Small intestine (tissue), 16 donors: ENCODE measurements around the gene FILIP1L. TPM values are rescaled to one million over a fixed set of nuclear protein-coding genes. Genes with fewer than 3 reads are reported as not detected.
A peak's percentile ranks its signal among the peaks of the same experiment; 100 is the strongest.

ENCODE experiments used
- DNase-seq, 2 donors: peaks; one replicate each; pipeline versions ENCODE4 v3.0.0 to v3.0.0-alpha.2; 2013
- FAIRE-seq: peaks from 2 replicates; lab custom pipeline; 2012; peaks lifted over from hg19 to GRCh38; lab: Jason Lieb, UNC
- H3K27ac ChIP-seq, 3 donors: one replicate each; pipeline ENCODE4 v1.5.1; 2013; ENCODE audit warnings: low read length in 2 of 3, mild to moderate bottlenecking in 2 of 3, control low read depth in 1 of 3, inconsistent platforms in 1 of 3, low read depth in 1 of 3, moderate library complexity in 1 of 3
- H3K27me3 ChIP-seq, 3 donors: one replicate each; pipeline ENCODE4 v1.6.1; 2013; ENCODE audit warnings: low read length in 3 of 3, inconsistent platforms in 1 of 3; ENCODE audit not compliant: control insufficient read depth in 3 of 3, insufficient read depth in 3 of 3
- H3K36me3 ChIP-seq, 3 donors: one replicate each; pipeline ENCODE4 v1.6.1; 2013; ENCODE audit warnings: low read length in 3 of 3, inconsistent platforms in 1 of 3, low read depth in 1 of 3, mild to moderate bottlenecking in 1 of 3, moderate library complexity in 1 of 3; ENCODE audit not compliant: control insufficient read depth in 3 of 3, insufficient read depth in 2 of 3
- H3K4me1 ChIP-seq, 3 donors: one replicate each; pipeline ENCODE4 v1.6.1; 2013; ENCODE audit warnings: low read length in 2 of 3, inconsistent platforms in 1 of 3, low read depth in 1 of 3, mild to moderate bottlenecking in 1 of 3, moderate library complexity in 1 of 3; ENCODE audit not compliant: control insufficient read depth in 3 of 3, insufficient read depth in 2 of 3
- H3K4me3 ChIP-seq, 3 donors: one replicate each; pipeline ENCODE4 v1.5.1; 2013; ENCODE audit warnings: low read length in 3 of 3, control low read depth in 1 of 3, inconsistent platforms in 1 of 3, low read depth in 1 of 3, mild to moderate bottlenecking in 1 of 3, moderate library complexity in 1 of 3
- H3K9me3 ChIP-seq, 2 donors: one replicate each; pipeline ENCODE4 v1.6.1; 2013; ENCODE audit warnings: low read depth in 1 of 2, low read length in 1 of 2; ENCODE audit not compliant: control insufficient read depth in 2 of 2, insufficient read depth in 1 of 2
- WGBS, 3 donors: extraction: QIAGEN DNeasy Blood & Tissue Kit; methylation state at CpG; one replicate each; pipeline ENCODE4 v1.1.7; 2013; 5-methylcytosine and 5-hydroxymethylcytosine counted together
- long read RNA-seq, 10 donors: transcript quantifications; one replicate each; lab custom pipeline, GENCODE V29; 2026
- polyA plus RNA-seq, 4 donors: library from polyadenylated mRNA; stranded (reverse) in 3 of 4; unstranded in 1 of 4; fragments of 200-250 nt in 3 of 4; fragments of 120-200 nt in 1 of 4; gene quantifications; one replicate each; pipeline versions ENCODE4 v1.2.1 to v1.2.3, GENCODE V29; 2013
- donor health status: healthy with polysubstance abuse.
- donor health status: control.
- donor health status: control.
- donor health status: Bipolar disorder and iron deficiency.
- donor health status: healthy.

FILIP1L gene
- polyA plus RNA-seq, result 10 to 100 TPM; 10.5 to 20.4 (median 17.9) TPM
- long read RNA-seq, donor 1, result 0 reads
- long read RNA-seq, donor 2, partial matches to known transcripts, result 0 of 3 reads
- long read RNA-seq, donor 2, other reads (novel, unspliced or antisense), result 0 of 3 reads
- long read RNA-seq, donor 3, transcript FILIP1L-203 (2 exons, 3,280 nt), result major isoform, 9 of 9 reads
- long read RNA-seq, donor 3, partial matches to known transcripts, result 0 of 9 reads
- long read RNA-seq, donor 3, other reads (novel, unspliced or antisense), result 0 of 9 reads
- long read RNA-seq, donor 4, partial matches to known transcripts, result 0 of 1 reads
- long read RNA-seq, donor 4, other reads (novel, unspliced or antisense), result 0 of 1 reads
- long read RNA-seq, donor 5, partial matches to known transcripts, result 0 of 2 reads
- long read RNA-seq, donor 5, other reads (novel, unspliced or antisense), result 0 of 2 reads
- long read RNA-seq, donor 6, transcript FILIP1L-203 (2 exons, 3,280 nt), result major isoform, 5 of 6 reads
- long read RNA-seq, donor 6, partial matches to known transcripts, result 0 of 6 reads
- long read RNA-seq, donor 6, other reads (novel, unspliced or antisense), result 0 of 6 reads
- long read RNA-seq, donor 7, result 0 reads
- long read RNA-seq, donor 8, partial matches to known transcripts, result 0 of 2 reads
- long read RNA-seq, donor 8, other reads (novel, unspliced or antisense), result 0 of 2 reads
- long read RNA-seq, donor 9, partial matches to known transcripts, result 0 of 4 reads
- long read RNA-seq, donor 9, other reads (novel, unspliced or antisense), result 0 of 4 reads
- long read RNA-seq, donor 10, transcript FILIP1L-203 (2 exons, 3,280 nt), result major isoform, 25 of 25 reads
- long read RNA-seq, donor 10, partial matches to known transcripts, result 0 of 25 reads
- long read RNA-seq, donor 10, other reads (novel, unspliced or antisense), result 0 of 25 reads

- FAIRE-seq, result no peak
- no peaks in the 10 kb centered on the region for H3K4me1 ChIP-seq
- H3K36me3 ChIP-seq, result no peaks in the 10 kb centered on the region
- no peak for DNase-seq
- H3K27ac ChIP-seq, result no peak within 1 kb of the TSS
- WGBS, 3 donors, result 81 to 89% (median 87%) methylated on average over 7 of the region's 7 CpGs
- no peaks in the 10 kb centered on the region for H3K27me3 ChIP-seq
- no peaks in the 10 kb centered on the region for H3K9me3 ChIP-seq
- no peak within 1 kb of the TSS for H3K4me3 ChIP-seq
Measured at GRCh38 chr3:100114413-100115030, at the start of gene FILIP1L. FILIP1L (minus strand) TSS chr3:100114501.

- H3K9me3 ChIP-seq, result no peaks in the 10 kb centered on the region
- 80 to 95% (median 89%) methylated on average over 2 of the region's 2 CpGs for WGBS, 3 donors
- DNase-seq (no peak), FAIRE-seq (no peak)
- no peaks in the 10 kb centered on the region for H3K36me3 ChIP-seq
- no peaks in the 10 kb centered on the region for H3K27me3 ChIP-seq
- no peak overlapping the region for H3K4me3 ChIP-seq
- H3K27ac ChIP-seq, result no peak overlapping the region
- no peaks in the 10 kb centered on the region for H3K4me1 ChIP-seq
Measured at GRCh38 chr3:100163787-100164186, 49.5 kb upstream of the FILIP1L start.

GRCh38 chr3:100160521-100160920, 46.2 kb upstream of the FILIP1L start:
- FAIRE-seq (no peak), DNase-seq (no peak)
- H3K4me3 ChIP-seq, result no peak overlapping the region
- no peak overlapping the region for H3K27ac ChIP-seq
- H3K36me3 ChIP-seq, result peaks cover 0 to 2% (median 0%) of the 10 kb centered on the region in 3 donors
- H3K4me1 ChIP-seq, result no peaks in the 10 kb centered on the region
- no peaks in the 10 kb centered on the region for H3K27me3 ChIP-seq
- peaks cover 0 to 5% of the 10 kb centered on the region in 2 donors for H3K9me3 ChIP-seq
- 92 to 95% (median 94%) methylated on average over 2 of the region's 2 CpGs for WGBS, 3 donors

DNA sequence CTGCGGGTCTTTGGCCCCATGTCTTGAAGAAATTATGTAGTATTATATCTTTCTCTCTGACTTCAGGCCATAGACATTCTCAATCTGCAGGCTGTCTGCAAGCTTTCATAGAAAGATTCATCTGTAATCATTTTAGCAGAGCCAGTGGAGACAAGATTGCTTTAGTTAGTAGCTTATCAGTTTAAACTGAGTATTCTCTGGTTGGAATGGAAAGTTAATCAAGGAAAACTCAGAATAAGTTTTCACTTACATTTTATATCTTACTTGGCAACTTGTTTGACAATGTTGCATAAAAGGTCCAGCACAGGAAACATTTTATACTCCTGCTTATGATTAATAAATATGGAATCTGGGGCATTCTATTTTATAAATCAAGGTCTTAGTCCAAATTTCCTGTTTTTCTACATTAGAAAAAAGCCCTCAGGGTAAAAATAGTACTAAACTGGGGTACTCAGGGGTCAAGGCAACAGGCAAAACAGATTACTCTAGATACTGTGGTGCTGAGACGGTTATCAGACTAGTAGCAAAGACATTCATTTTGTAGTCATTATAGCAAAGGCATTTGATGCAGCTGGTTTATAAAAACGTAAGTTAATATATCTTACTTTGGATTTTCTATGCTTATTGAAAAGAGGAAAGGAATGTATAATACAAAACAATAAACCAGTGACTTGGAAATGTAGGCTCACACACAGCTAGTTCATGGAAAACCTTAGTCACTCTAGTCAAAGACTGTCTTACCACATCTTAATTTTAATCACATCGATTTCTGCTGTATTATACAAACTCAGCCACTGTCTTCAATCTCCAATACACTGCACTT, 45.2 kb upstream of the FILIP1L start:
- Histone ChIP-seq H3K9me3 (peaks cover 0 to 8% of the 10 kb centered on the region in 2 donors), H3K27me3 (no peaks in the 10 kb centered on the region), H3K36me3 (peaks cover 0 to 2% (median 0%) of the 10 kb centered on the region in 3 donors), H3K27ac (peak overlapping the region in 1 of 3 donors; percentile 19), H3K4me3 (no peak overlapping the region), H3K4me1 (no peaks in the 10 kb centered on the region)
- FAIRE-seq (no peak), DNase-seq (no peak)
- WGBS, 3 donors, result 57 to 88% (median 76%) methylated on average over 4 of the region's 4 CpGs

- Histone ChIP-seq H3K4me1 (no peaks in the 10 kb centered on the region), H3K9me3 (peaks cover 0 to 8% of the 10 kb centered on the region in 2 donors), H3K27me3 (no peaks in the 10 kb centered on the region), H3K4me3 (no peak overlapping the region), H3K36me3 (peaks cover 0 to 2% (median 0%) of the 10 kb centered on the region in 3 donors), H3K27ac (peak overlapping the region in 1 of 3 donors; percentile 21)
- no peak for DNase-seq
- WGBS, 3 donors, result 66 to 93% (median 87%) methylated on average over 2 of the region's 2 CpGs
- FAIRE-seq, result no peak
Measured at GRCh38 chr3:100158918-100159330, 44.6 kb upstream of the FILIP1L start.

GRCh38 chr3:100157685-100158084, 43.4 kb upstream of the FILIP1L start:
- peaks cover 0 to 8% of the 10 kb centered on the region in 2 donors for H3K9me3 ChIP-seq
- DNase-seq (no peak), FAIRE-seq (no peak)
- H3K36me3 ChIP-seq, result peaks cover 0 to 2% (median 0%) of the 10 kb centered on the region in 3 donors
- H3K4me1 ChIP-seq, result no peaks in the 10 kb centered on the region
- H3K27ac ChIP-seq, result no peak overlapping the region
- no peaks in the 10 kb centered on the region for H3K27me3 ChIP-seq
- 83 to 94% (median 86%) methylated on average over 2 of the region's 2 CpGs for WGBS, 3 donors
- H3K4me3 ChIP-seq, result no peak overlapping the region

- H3K27ac ChIP-seq, result no peak overlapping the region
- H3K36me3 ChIP-seq, result peaks cover 0 to 2% (median 2%) of the 10 kb centered on the region in 3 donors
- no peaks in the 10 kb centered on the region for H3K27me3 ChIP-seq
- peaks cover 0 to 8% of the 10 kb centered on the region in 2 donors for H3K9me3 ChIP-seq
- no peak overlapping the region for H3K4me3 ChIP-seq
- H3K4me1 ChIP-seq, result no peaks in the 10 kb centered on the region
- DNase-seq, result no peak
- no peak for FAIRE-seq
Measured at GRCh38 chr3:100155590-100155989, 41.3 kb upstream of the FILIP1L start.
